Transverse colon (tissue), 4 donors: Measurements from ENCODE around the gene MED15.

ENCODE experiments used
- POLR2A ChIP-seq: fragments of 450-650 bp; IDR thresholded peaks from one replicate; pipeline ENCODE4 v1.6.1; 2016; ENCODE audit warnings: antibody characterized with exemption, mild to moderate bottlenecking, moderate library complexity
- POLR2AphosphoS5 ChIP-seq, 3 donors: sonication (generic); formaldehyde crosslinking; IDR thresholded peaks; one replicate each; pipeline ENCODE4 v1.6.1; 2016; ENCODE audit warnings: antibody characterized with exemption in 3 of 3
- TF ChIP-seq, protein P1 (sequence below), 5 experiments: fragments of 200-600 bp in 3 of 5; fragments of 450-650 bp in 2 of 5; sonication (generic) in 3 of 5; IDR thresholded peaks; 1 replicate in 2 of 5; 2 replicates in 3 of 5; pipeline ENCODE4 v1.5.1; 2016 to 2017; ENCODE audit warnings: antibody characterized with exemption in 5 of 5, inconsistent platforms in 3 of 5, mild to moderate bottlenecking in 2 of 5, moderate library complexity in 1 of 5

DNA sequence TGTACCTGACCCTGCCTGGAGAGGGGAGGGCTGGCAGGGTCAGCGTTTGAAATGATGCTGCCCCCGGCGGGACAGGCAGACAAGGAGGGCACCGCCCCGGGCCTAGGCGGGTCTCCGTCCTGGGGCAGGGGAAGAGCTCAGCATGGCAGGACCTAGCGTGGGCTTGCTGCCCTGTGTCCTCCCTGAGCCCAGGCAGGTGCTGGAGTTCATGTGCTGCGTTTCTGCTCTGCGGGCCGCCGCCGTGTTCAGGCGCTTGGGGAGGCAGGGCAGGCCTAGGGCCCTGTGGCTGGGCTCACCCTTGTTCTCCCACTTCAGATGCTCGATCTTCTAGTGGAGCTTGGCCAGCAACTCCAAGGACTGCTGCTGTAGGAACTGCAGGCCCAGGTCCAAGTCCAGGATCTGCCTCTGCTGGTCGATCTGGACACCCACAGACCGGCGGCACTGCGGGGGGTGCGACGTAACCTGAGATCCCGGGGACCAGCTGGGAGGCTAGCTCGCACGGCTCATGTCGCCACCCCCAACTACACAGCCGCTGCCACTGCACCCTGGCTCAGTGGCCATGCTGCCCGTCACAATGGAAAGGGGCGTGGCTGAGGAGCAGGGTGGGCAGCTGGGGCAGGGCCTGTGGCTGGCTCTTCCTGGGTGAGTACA, 84.4 kb downstream of the MED15 start:
- TF ChIP-seq, protein P1, sequence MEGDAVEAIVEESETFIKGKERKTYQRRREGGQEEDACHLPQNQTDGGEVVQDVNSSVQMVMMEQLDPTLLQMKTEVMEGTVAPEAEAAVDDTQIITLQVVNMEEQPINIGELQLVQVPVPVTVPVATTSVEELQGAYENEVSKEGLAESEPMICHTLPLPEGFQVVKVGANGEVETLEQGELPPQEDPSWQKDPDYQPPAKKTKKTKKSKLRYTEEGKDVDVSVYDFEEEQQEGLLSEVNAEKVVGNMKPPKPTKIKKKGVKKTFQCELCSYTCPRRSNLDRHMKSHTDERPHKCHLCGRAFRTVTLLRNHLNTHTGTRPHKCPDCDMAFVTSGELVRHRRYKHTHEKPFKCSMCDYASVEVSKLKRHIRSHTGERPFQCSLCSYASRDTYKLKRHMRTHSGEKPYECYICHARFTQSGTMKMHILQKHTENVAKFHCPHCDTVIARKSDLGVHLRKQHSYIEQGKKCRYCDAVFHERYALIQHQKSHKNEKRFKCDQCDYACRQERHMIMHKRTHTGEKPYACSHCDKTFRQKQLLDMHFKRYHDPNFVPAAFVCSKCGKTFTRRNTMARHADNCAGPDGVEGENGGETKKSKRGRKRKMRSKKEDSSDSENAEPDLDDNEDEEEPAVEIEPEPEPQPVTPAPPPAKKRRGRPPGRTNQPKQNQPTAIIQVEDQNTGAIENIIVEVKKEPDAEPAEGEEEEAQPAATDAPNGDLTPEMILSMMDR (IDR thresholded peaks at IDR 0.05) = no peak
- TF ChIP-seq POLR2A (no peak), POLR2AphosphoS5 (IDR thresholded peaks at IDR 0.05) (no peak)
